HepG2 (cell line): Measurements from ENCODE around the gene ASTE1. TPM values are rescaled to one million over a fixed set of nuclear protein-coding genes. Genes with fewer than 3 reads are reported as not detected.

ENCODE experiments used
- BATF2 ChIP-seq: sonication (generic); formaldehyde crosslinking; IDR thresholded peaks from 2 replicates; pipeline ENCODE4 v1.8.0; 2022; ENCODE audit warnings: mild to moderate bottlenecking, missing genetic modification reagents, moderate library complexity
- ZSCAN5A ChIP-seq: sonication (generic); formaldehyde crosslinking; IDR thresholded peaks from 2 replicates; pipeline ENCODE4 v1.8.0; 2022; ENCODE audit warnings: mild to moderate bottlenecking, missing genetic modification reagents, borderline replicate concordance
- polyA plus RNA-seq, 8 experiments: library from polyadenylated mRNA; depleted of rRNA in 3 of 8; stranded (reverse) in 7 of 8; unstranded in 1 of 8; fragments of >200 nt; fragmentation: Illumina TruSeq in 4 of 8; extraction: Trizol in 4 of 8; gene quantifications; 2 replicates each; pipeline versions ENCODE4 v1.2.1 to v1.2.3, GENCODE V29; 2011 to 2016; ENCODE audit warnings: low read depth in 4 of 8, missing spikeins in 1 of 8, mixed read lengths in 1 of 8; ENCODE audit not compliant: insufficient read depth in 1 of 8
- total RNA-seq, 5 experiments: library from RNA; depleted of rRNA; stranded (reverse); fragments of >200 nt; fragmentation: Illumina TruSeq; extraction: Trizol; gene quantifications; 2 replicates each; pipeline ENCODE4 v1.2.3, GENCODE V29; 2016; ENCODE audit warnings: low read depth in 1 of 5
- TF ChIP-seq, protein P1 (sequence below): sonication (generic); formaldehyde crosslinking; IDR thresholded peaks from one replicate; pipeline ENCODE4 v1.5.1; 2020; ENCODE audit warnings: mild to moderate bottlenecking, missing genetic modification reagents; ENCODE audit errors: not compliant biosample characterization

Gene ASTE1
- total and polyA plus RNA-seq, 2 of the 13 experiments (the other 11 are each of a cell fraction or from before 2014, with no cell fraction given) = 4.0 to 7.9 TPM

- TF ChIP-seq ZSCAN5A (CRISPR knock-in tag) (no peak), BATF2 (CRISPR knock-in tag) (no peak)
- TF ChIP-seq, protein P1, sequence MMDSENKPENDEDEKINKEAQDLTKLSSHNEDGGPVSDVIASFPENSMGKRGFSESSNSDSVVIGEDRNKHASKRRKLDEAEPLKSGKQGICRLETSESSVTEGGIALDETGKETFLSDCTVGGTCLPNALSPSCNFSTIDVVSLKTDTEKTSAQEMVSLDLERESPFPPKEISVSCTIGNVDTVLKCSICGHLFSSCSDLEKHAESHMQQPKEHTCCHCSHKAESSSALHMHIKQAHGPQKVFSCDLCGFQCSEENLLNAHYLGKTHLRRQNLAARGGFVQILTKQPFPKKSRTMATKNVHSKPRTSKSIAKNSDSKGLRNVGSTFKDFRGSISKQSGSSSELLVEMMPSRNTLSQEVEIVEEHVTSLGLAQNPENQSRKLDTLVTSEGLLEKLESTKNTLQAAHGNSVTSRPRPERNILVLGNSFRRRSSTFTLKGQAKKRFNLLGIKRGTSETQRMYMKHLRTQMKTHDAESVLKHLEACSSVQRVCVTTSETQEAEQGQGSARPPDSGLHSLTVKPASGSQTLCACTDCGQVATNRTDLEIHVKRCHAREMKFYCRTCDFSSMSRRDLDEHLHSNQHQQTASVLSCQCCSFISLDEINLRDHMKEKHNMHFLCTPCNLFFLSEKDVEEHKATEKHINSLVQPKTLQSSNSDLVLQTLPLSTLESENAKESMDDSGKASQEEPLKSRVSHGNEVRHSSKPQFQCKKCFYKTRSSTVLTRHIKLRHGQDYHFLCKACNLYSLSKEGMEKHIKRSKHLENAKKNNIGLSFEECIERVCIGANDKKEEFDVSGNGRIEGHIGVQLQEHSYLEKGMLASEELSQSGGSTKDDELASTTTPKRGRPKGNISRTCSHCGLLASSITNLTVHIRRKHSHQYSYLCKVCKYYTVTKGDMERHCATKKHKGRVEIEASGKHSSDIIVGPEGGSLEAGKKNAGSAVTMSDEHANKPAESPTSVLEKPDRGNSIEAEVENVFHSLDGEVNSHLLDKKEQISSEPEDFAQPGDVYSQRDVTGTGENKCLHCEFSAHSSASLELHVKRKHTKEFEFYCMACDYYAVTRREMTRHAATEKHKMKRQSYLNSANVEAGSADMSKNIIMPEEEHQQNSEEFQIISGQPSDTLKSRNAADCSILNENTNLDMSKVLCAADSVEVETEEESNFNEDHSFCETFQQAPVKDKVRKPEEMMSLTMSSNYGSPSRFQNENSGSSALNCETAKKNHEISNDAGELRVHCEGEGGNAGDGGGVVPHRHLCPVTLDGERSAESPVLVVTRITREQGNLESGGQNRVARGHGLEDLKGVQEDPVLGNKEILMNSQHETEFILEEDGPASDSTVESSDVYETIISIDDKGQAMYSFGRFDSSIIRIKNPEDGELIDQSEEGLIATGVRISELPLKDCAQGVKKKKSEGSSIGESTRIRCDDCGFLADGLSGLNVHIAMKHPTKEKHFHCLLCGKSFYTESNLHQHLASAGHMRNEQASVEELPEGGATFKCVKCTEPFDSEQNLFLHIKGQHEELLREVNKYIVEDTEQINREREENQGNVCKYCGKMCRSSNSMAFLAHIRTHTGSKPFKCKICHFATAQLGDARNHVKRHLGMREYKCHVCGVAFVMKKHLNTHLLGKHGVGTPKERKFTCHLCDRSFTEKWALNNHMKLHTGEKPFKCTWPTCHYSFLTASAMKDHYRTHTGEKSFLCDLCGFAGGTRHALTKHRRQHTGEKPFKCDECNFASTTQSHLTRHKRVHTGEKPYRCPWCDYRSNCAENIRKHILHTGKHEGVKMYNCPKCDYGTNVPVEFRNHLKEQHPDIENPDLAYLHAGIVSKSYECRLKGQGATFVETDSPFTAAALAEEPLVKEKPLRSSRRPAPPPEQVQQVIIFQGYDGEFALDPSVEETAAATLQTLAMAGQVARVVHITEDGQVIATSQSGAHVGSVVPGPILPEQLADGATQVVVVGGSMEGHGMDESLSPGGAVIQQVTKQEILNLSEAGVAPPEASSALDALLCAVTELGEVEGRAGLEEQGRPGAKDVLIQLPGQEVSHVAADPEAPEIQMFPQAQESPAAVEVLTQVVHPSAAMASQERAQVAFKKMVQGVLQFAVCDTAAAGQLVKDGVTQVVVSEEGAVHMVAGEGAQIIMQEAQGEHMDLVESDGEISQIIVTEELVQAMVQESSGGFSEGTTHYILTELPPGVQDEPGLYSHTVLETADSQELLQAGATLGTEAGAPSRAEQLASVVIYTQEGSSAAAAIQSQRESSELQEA (CRISPR knock-in tag) = no peak
Observed at GRCh38 chr3:131050001-131050400, 23.4 kb upstream of the ASTE1 start (continued).
